NCI-H2227 (cell line): ENCODE results near the gene SBSN.
"Not testable (repeated sequence)": the region's sequence is repeated elsewhere in the genome, so short reads cannot be mapped to it uniquely, and the experiment has no call there.

Source experiments
- DNase-seq: peaks from one replicate; lab custom pipeline; 2025; ENCODE audit not compliant: unreplicated experiment; lab: John Stamatoyannopoulos, UW

SBSN gene

DNA sequence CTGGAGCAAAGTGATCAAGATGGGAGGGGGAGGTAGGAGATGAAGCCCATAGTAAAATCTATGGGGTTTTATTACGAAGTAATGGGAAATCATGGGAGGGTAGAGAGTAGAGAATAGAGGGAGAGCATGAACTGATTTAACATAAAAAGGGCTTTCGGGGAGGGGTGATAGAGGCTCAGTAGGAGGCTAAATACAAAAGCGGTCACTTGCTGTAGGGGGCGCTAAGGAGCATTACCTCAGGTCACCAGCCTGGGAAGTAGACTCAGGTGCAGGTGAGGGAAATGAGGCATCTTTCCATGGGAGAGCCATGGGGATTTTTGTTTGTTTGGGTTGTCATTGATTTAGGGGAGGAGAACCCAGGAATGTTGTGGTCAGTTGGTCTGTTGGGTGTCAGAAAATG, 52.0 kb downstream of the SBSN start:
- DNase-seq: no peak

DNA sequence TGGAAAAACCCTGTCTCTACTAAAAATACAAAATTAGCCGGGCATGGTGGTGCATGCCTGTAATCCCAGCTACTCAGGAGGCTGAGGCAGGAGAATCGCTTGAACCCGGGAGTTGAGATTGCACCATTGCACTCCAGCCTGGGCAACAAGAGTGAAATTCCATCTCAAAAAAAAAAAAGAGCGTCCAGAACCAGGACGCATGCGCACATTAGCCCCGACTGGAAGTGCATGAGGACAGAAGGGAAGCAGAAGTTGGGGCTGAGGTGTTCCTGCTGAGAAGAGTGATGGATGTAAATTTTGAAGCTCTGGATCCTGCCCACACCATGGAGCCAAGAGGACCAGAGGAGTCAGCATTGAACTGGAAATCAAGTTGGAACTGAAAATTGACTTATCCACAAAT, 53.5 kb downstream of the SBSN start:
- not testable (repeated sequence) for DNase-seq

DNA sequence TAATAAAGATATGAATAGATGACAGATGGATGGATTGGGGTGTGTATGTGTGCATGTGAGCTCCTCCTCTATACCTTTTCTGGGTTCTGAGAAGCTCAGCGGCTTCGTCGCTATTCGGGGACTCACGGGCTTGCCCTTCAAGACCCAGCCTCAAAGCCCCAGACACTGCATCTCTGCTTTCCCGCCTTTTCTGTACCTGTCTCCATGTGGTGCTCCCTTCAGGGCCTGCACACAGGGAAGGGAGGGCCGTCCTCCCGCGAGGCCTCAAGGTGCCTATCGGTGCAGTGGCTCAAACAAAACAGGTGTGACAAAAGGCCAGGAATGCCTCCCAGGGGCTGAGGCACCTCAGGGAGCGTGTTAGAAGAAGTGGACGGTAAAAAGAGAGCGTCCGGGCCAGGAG, 54.0 kb downstream of the SBSN start:
- no peak for DNase-seq
